Measurements from ENCODE around the gene PPP1R3F.
A peak's percentile ranks its signal among the peaks of the same experiment; 100 is the strongest.

Gene PPP1R3F

DNA sequence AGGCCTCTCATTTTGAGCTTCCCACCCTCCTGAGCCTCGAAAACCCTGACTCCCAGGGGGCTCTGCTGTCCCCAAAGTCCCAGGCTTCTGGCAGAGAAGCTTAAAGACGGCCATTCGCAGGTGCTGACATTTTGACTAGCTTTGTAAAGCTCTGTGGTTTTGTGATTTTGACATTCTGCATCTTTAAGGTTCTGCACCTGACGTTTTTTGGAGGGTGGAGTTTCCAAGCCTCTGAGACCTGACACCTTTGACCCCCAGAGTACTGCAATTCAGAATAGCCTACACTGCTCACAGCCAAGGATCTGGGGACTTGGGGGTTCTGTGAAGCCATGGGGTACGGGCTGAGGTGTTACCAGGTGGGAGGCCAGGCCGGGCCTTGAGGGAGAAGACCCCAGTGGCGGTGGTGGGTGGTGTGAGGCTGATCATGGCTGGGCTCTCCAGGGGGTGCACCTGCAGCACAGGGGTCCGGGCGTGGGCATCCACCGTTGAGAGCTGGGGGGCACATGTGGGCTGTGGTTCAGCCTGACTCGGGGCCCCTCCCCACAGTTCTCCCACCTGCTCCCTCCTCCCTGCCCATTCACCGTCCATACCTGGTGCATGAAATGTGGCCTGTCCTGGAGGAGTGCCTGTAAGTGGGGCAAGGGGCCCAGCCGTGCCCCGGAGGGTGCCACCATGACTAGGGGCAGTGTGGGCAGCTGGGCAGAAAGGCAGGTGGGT, 12.4 kb upstream of the PPP1R3F start:
- TF ChIP-seq ZNF274 (IDR thresholded peaks at IDR 0.05; ENCODE audit: low read depth, low read length) = no peak

DNA sequence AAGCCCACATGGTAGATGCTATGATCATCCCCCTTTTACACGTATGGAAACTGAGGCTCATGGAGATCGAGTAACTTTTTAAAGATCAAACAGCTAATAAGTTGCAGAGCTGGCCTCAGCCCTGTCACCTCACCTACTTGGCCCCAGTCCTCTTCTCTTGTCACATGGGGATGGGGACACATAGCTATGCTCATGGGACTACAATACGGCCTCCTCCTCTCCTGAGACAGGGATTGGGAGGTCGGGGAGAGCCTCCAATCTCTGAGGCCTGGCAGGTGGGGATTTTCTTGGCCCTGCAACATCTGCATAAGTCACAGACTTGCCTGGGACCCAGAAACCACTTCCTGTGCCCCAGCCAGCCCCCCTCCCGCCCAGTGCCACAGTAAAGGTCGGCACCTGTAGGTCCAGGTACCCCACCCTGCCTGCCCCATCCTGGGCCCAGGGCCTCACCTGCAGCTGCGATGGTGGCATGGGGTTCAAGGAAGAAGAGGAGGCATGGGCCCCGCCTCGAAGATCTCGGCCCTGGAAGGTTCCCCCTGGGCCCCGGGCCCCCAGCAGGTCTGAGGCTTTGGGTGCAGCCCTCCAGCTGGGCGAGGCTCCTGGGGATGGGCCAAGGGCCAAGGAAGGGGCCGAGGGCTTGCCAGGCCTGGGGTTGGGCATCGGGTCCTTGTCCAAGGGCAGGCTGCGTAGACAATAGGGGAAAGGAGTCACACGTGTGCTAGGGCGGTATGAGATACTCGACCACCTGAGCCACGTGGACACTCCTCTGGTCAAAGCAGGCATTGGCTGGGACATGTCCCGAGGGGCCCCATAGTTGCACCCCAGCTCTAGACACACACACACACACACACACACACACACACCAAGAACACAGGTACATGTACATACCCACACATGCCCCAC, 11.5 kb upstream of the PPP1R3F start:
- H3K4me3 ChIP-seq (ENCODE audit: low read length) = no peak overlapping the region
- no peak for TF ChIP-seq ZNF274 (IDR thresholded peaks at IDR 0.05; ENCODE audit: low read depth, low read length)

More for the DNA sequence above, 12.4 kb upstream of the PPP1R3F start:
- no peak overlapping the region for H3K4me3 ChIP-seq (ENCODE audit: low read length)

DNA sequence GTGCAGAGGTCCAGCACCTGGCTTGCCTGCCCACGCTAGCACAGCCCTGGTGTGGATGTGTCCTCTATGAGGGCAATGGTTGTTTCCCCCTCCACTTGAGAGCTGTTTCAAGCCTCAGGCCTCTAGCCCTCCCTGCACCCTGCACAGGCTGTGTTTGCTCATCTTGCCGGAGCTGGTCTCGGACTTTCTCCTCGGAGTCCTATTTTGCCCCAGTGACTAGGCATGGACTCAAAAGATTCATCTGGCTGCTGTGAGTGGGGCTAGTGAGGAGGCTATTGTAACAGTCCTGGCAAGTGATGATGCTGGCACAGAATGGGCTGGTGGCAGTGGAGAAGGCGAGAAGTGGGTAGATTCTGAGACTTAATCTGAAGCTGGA, 10.9 kb upstream of the PPP1R3F start:
- H3K4me3 ChIP-seq (ENCODE audit: low read length) = no peak overlapping the region
- TF ChIP-seq ZNF274 (IDR thresholded peaks at IDR 0.05; ENCODE audit: low read depth, low read length) = no peak

DNA sequence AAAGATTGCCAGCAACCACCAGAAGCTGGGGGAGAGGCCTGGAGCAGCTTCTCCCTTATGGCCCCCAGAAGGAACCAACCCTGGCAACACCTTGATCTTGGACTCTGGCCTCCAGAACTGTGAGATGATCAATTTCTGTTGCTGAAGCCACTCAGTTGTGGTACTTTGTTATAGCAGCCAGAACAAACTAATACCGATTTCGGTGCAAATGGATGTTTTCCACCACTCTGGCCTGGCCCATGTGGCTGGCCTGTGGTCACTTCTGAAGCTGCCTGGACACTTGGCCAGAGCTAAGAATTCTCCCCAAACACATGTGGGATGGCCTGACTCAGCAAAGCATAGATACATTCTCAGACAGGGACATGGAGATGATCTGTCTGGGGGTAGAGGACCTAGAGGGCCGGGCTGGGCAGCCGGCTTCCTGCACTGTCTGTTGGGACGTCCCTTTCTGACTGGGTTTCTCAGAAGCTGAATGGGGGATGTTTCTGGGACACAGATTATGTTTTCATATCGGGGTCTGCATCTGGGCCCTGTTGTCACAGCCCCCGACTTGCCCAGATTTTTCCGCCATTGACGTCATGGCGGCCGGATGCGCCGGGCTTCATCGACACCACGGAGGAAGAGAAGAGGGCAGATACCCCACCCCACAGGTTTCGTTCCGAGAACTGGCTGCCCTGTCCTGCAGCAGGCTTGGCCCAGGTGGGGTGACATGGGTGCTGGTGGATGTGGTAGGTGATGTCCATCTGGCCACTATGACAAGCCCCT, 9.2 kb upstream of the PPP1R3F start:
- TF ChIP-seq ZNF274 (IDR thresholded peaks at IDR 0.05; ENCODE audit: low read depth, low read length) = no peak

DNA sequence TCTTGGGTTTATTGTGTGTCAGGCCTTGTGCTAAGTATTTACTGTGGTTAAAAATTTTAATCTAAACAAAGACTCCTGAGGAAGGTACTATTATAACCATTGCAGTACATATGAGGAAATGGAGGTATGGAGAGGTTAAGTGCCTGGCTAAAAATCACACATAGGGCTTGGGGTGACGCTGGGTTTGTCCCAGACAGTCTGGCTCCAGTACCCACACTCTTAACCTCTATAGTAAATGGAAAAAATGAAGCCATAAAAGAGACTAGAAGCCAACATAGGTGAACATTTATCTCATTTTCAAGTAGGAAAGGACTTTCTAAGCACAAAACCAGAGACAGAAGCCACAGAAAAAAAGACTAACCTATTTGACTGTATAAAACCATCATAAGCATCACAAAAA, 7.0 kb upstream of the PPP1R3F start:
- no peak for TF ChIP-seq ZNF274 (IDR thresholded peaks at IDR 0.05; ENCODE audit: low read depth, low read length)
- no peak overlapping the region for H3K4me3 ChIP-seq (ENCODE audit: low read length)

More for the DNA sequence above, 9.2 kb upstream of the PPP1R3F start:
- H3K4me3 ChIP-seq (ENCODE audit: low read length) = no peak overlapping the region

DNA sequence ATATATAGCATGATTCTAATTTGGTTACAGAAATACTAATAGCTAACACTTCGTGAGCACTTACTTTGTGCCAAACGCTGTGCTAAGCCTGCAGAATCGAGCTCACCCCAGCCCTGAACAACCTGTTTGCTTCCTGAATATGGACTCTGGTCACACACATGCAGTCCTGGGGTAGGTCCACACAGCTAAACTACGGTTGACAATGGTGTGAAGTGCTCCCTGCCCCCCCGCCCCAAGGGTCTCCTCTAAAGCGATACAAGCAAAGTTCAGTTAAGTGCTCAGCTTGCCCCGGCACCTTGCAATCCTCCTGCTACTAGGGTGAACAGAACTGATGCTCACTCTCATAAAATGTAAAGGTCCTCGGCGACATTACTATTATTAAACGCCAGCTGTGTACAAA, 6.0 kb upstream of the PPP1R3F start:
- TF ChIP-seq ZNF274 (IDR thresholded peaks at IDR 0.05; ENCODE audit: low read depth, low read length) = no peak
- H3K4me3 ChIP-seq (ENCODE audit: low read length) = no peak overlapping the region

DNA sequence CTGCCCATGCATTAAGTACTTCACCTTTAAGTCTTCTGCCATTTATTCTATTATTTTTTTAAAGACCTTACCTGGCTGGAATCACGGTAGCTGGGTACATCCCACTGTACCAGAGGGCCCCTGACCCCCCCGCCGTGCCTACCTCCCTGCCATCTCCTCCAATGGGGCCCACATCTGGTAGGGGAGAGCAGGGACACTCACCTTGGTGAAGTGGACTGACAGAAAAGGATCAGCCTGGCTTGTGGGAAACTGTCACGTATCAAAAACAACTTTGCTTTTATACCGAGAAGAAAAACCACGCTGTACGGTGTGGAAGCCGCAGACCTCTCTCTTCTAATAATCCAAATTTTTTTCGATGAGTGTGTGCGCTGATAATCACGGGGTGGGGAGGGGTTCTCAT, 5.1 kb upstream of the PPP1R3F start, which contains the start of gene FOXP3:
FOXP3 (minus strand) TSS at position 251 of the 400 bp plus-strand sequence. CDS start 6,205 bp downstream, outside the sequence.
- no peak within 1 kb of the TSS for H3K4me3 ChIP-seq (ENCODE audit: low read length)
- TF ChIP-seq ZNF274 (IDR thresholded peaks at IDR 0.05; ENCODE audit: low read depth, low read length) = no peak

DNA sequence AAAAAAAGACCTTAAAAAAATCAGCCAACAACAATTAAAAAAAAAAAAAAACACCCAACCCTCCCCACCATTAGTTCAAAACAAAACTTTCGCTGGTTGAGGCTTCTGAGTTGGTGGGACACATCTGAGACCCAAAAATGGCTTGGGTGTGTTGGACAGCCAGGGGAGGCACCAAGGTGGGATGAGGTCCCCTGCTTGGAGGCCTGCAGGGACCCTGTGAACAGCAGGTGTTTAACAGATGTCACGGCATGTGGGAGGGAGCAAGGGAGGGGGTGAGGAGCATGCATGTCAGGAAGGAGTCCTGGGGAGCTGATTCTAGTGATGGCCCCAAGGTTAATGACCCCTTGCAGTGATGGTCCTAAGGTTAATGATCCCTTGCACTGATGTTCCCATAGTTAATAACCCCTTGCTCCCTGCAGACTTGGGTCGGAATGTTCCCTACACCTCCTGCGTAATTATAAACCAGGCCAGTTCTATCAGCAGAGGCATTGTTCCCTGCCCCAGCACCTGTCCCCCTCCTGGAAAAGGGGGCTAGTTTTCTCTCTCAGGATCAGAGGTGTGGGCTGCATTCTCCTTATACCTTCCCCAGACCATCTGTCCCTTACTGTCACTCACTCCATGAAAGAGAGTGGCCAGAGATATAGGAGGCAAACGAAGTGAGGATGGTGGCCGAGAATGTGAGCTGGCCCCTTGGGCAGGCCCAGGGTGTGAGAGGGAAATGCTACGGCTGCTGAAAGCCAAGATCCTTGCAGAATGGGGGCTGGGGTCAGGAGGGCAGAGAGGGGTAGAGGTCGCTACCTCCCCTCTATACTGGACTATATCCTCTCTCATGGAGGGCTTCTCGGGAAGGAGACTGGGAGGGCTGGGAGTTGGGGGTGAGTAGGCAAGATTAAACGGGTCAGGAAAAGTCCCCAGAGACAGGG, 2.8 kb upstream of the PPP1R3F start:
- no peak for TF ChIP-seq ZNF274 (IDR thresholded peaks at IDR 0.05; ENCODE audit: low read depth, low read length)
- no peak overlapping the region for H3K4me3 ChIP-seq (ENCODE audit: low read length)

DNA sequence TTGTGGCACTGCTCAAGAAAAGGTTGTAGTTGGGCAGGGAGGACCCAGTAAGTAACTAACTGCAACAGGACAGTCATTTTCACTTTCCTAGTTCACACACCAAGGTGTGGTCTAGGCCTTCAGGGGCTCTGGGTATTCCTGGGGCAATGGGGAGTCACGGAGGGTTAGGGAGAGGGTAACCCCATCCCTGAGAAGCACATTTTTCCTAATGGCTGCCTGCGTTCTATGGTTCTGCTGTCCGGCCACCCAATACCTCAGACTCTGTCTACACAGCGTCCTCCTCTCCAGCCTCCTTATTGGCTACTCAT, 937 bp upstream of the PPP1R3F start:
- peak overlapping the region; percentile 67 for H3K4me3 ChIP-seq (ENCODE audit: low read length)
- no peak for TF ChIP-seq ZNF274 (IDR thresholded peaks at IDR 0.05; ENCODE audit: low read depth, low read length)

DNA sequence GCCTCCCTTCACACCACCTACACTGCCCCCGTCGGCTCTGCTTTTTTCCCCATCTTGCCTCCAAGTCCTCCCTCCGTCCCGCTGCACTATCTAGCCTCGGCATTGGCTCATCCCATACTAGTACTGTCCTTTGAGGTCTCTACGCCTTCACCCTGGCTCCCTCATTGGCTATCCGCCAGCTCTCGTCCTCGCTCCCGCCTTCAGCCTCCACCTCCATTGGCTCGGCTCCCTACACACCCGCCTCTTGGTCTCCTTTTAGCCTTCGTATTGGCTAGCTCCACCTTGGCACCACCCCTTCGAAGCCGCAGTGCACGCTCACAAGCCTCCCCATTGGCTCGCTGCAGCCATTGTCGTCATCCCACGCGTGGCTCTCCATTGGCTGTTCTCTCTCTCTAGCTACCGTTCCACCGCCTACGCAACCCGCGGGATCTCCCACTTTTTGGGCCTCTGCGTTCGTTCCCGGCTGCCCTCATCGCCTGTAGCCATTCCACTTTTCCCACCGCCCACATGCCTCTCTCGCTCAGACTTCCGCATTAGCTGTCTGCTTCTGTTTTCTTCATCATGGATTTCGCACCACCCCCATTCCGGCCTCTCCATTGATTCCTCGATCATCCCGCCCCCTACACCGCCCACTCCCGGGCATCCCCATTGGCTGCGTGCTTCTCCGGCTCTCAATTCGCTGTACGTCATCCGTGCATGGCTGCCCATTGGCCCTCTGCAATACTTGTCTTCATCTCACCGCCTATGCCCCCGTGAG, 405 bp upstream of the PPP1R3F start:
- no peak for TF ChIP-seq ZNF274 (IDR thresholded peaks at IDR 0.05; ENCODE audit: low read depth, low read length)
- H3K4me3 ChIP-seq (ENCODE audit: low read length) = peak overlapping the region; percentile 67; the same call in 1 of the 2 replicates

DNA sequence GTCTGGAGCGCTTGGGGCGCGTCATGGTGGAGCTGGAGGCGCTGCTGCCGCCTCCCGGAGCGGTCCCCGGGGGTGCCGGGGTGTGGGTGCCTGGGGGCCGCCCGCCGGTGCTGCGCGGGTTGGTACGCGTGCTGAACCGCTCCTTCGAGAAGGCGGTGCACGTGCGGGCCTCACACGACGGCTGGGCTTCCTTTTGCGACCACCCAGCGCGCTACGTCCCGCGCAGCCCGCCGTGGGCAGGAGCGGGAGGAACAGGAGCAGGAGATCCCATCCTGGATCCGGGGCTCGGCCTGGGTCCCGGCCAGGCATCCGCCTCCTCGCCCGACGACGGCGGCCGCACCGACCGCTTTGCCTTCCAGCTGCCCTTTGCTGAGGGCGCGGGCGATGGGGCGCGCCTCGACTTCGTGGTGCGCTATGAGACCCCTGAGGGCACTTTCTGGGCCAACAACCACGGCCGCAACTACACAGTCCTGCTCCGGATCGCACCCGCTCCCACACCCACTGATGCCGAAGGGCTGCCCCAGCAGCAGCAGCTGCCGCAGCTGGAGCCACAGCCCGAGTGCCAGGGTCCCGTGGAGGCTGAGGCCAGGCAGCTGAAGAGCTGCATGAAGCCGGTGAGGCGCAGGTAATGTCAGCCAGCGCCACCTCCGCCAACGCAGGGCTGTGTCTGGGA, 792 bp downstream of the PPP1R3F start:
- no peak for TF ChIP-seq ZNF274 (IDR thresholded peaks at IDR 0.05; ENCODE audit: low read depth, low read length)
- peak overlapping the region; percentile 75; the same call in 1 of the 2 replicates for H3K4me3 ChIP-seq (ENCODE audit: low read length)

DNA sequence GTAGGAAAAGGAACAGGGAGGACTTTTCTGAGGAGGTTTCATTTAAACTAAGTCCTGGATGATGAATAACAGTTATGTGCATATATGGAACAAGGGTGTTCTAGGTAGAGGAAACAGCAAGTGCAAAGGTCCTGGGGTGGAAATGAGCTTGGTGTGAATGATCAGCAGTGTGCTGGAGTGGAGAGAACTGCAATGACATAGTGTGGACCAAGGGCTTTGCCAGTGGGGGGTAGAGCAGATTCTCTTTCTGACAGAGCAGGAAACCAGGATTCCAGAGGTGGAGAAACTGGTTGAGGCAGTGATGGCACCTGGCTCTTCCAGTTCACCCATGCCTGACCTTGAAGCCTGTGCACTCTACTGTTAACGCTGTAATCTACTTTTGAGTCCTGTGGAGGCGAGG, 1.7 kb downstream of the PPP1R3F start:
- peak overlapping the region; percentile 75; the same call in 1 of the 2 replicates for H3K4me3 ChIP-seq (ENCODE audit: low read length)
- TF ChIP-seq ZNF274 (IDR thresholded peaks at IDR 0.05; ENCODE audit: low read depth, low read length) = no peak
